GM21737 (cell line): ENCODE data around the gene CTTNBP2.

Experiments used
- ATAC-seq: cut with Tn5 transposase; IDR thresholded peaks from one replicate; pipeline ENCODE4 v1.9.1; 2021; ENCODE audit warnings: mild to moderate bottlenecking, moderate library complexity; ENCODE audit not compliant: unreplicated experiment

Gene CTTNBP2

GRCh38 chr7:117790251-117790650 lies 83.0 kb downstream of the CTTNBP2 start:
- no peak for ATAC-seq

GRCh38 chr7:117785431-117785830 lies 87.8 kb downstream of the CTTNBP2 start:
- no peak for ATAC-seq

DNA sequence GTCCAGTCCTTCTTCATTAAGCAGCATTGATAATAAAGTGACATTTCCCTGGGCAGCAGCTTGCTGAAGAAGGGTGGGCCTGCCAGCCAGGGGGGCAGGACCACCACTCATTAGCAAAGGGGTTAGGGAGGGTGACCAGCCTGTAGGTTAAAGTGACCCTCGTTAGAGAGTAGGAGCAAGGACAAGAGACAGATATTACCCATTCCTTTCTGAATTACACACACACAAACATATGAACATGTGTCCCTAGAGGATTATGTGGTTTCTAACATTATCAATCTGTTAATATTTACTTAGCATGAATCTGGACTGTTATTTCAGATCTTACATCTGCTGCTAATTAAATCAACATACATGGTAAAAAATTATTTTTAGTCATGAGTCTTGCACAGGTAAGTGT lies 88.9 kb downstream of the CTTNBP2 start:
- ATAC-seq = no peak

- ATAC-seq = no peak
Measured at GRCh38 chr7:117782761-117783160, 90.5 kb downstream of the CTTNBP2 start.

DNA sequence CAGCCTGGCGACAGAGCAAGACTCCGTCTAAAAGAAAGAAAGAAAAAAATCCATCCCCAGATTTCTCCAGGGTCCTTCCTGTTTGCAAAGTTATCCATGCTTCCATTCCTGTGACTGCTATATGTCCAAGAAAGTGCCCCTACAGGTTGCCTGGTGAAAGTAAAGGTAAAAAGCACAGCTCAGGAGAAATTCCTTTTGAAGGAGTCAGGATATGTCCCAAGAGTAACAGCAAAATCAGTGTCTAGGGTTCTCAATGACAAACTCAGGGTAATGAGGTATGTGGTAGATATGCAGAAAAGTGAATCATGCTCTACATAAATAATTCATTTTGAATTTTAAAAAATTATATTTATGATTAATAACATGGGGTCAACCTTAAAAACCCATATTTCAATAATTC lies 91.5 kb downstream of the CTTNBP2 start:
- ATAC-seq = no peak

GRCh38 chr7:117780832-117781231 lies 92.4 kb downstream of the CTTNBP2 start:
- ATAC-seq = peak; percentile 81

GRCh38 chr7:117777335-117778142 lies 95.7 kb downstream of the CTTNBP2 start:
- no peak for ATAC-seq

GRCh38 chr7:117776224-117776623 lies 97.0 kb downstream of the CTTNBP2 start:
- no peak for ATAC-seq

- no peak for ATAC-seq
Measured at GRCh38 chr7:117775801-117776200, 97.4 kb downstream of the CTTNBP2 start.

DNA sequence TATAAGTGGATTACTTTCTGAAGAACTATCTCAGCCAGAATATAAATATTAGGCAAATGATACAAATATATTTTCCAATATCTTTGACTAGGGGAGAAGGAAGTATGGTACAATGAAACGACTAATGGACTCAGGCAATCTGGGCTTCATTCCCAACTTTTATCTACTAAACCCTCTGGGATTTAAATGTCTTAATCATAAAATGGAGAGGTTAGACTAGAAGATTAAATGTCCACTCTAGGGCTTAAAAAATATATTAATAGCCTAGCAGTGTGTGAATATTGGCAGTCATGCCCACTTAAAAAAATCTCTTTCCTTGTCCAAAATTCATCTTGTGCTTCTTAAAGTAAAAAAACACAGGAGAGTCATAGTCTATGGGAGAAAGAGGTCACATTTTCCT lies 98.3 kb downstream of the CTTNBP2 start:
- no peak for ATAC-seq

GRCh38 chr7:117772421-117772820 lies 100.8 kb downstream of the CTTNBP2 start:
- ATAC-seq = no peak

- no peak for ATAC-seq
Measured at GRCh38 chr7:117771756-117772155, 101.5 kb downstream of the CTTNBP2 start.

GRCh38 chr7:117769085-117769484 lies 104.2 kb downstream of the CTTNBP2 start:
- peak; percentile 47 for ATAC-seq

- ATAC-seq = no peak
Measured at GRCh38 chr7:117767951-117768350, 105.3 kb downstream of the CTTNBP2 start.

- no peak for ATAC-seq
Measured at GRCh38 chr7:117766913-117767312, 106.3 kb downstream of the CTTNBP2 start.

GRCh38 chr7:117764031-117764430 lies 109.2 kb downstream of the CTTNBP2 start:
- ATAC-seq = no peak

GRCh38 chr7:117762055-117762454 lies 111.2 kb downstream of the CTTNBP2 start:
- no peak for ATAC-seq

DNA sequence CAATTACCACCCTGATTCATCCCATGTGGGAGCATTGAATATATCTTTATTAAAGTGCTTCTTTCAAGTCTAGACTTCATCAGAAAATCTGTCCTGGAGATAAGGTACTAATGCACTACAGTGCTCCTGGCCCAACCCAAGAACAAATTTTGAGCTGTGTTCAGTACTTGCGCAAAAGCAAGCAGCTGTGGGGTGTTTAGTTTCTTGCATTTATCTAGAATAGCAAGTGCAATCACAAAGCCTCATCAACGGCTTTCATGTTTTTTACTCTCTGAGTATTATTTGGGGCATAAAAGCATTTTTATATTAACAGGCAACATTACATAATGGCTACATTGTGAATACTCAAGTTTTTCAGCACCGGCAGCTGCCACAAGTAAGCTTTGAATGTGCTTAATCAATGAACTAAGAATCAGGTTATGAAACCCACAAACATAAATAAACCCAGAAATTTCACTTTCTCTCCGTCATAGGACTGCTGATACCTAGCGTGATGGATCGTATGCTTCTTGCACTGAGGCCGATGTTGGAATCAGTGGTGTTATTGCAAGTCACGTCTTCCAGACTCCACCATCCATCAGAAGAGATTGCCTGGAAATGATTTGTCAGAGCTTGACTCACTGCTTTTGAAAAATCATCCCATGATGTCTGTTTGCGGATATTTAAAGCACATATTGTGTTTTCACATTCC lies 113.1 kb downstream of the CTTNBP2 start:
- ATAC-seq = no peak

- ATAC-seq = no peak
Measured at GRCh38 chr7:117757440-117757839, 115.8 kb downstream of the CTTNBP2 start.

- ATAC-seq = no peak
Measured at GRCh38 chr7:117756586-117757085, 116.6 kb downstream of the CTTNBP2 start.

DNA sequence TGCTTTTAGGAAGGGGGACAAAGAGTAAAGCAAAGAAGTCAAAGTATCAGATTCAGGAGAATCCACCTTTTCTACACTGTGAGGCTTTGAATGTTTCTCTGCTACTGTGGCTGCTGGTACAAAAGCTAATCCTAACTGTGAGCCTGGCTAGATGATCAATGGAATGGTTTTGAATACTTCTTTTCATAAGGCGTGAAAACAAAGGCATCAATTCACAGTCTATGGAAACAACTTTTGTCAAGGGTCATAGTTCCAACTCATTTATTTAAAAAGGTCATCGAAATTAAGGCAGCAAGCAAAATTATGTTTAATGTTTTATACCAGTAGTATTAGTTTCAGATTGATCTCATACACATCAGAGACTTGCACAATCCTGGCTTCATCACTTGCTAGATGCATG lies 118.1 kb downstream of the CTTNBP2 start:
- ATAC-seq = no peak

GRCh38 chr7:117751775-117752174 lies 121.5 kb downstream of the CTTNBP2 start:
- ATAC-seq = no peak
